Activated naive CD8-positive, alpha-beta T cell treated with anti-CD3 and anti-CD28 coated beads for 36 hours (primary cell): Measurements from ENCODE around the gene AMBRA1. TPM values are rescaled to one million over a fixed set of nuclear protein-coding genes. Genes with fewer than 3 reads are reported as not detected.

Source experiments
- DNase-seq: peaks from one replicate; pipeline ENCODE4 v3.0.0; 2021
- H3K27ac Mint-ChIP-seq: one replicate; pipeline ENCODE4 v1.8.0; 2022; ENCODE audit warnings: mild to moderate bottlenecking, moderate library complexity, mixed read lengths
- H3K27me3 Mint-ChIP-seq: one replicate; pipeline ENCODE4 v1.8.0; 2022; ENCODE audit warnings: mild to moderate bottlenecking, mixed read lengths
- H3K36me3 Mint-ChIP-seq: one replicate; pipeline ENCODE4 v1.8.0; 2021; ENCODE audit warnings: mild to moderate bottlenecking, mixed read lengths
- H3K4me1 Mint-ChIP-seq: one replicate; pipeline ENCODE4 v1.8.0; 2021; ENCODE audit warnings: mixed read lengths
- H3K4me3 Mint-ChIP-seq: one replicate; pipeline ENCODE4 v1.8.0; 2022; ENCODE audit warnings: mild to moderate bottlenecking, moderate library complexity, mixed read lengths
- H3K9me3 Mint-ChIP-seq: one replicate; pipeline ENCODE4 v1.8.0; 2022; ENCODE audit warnings: mixed read lengths
- total RNA-seq, 2 experiments: library from RNA; stranded (reverse); gene quantifications; one replicate each; pipeline ENCODE4 v1.2.3, GENCODE V29; 2021

The AMBRA1 gene
- total RNA-seq, 2 experiments from 2014 or later: 24.6 to 27.2 TPM

GRCh38 chr11:46420513-46420912, 173.3 kb downstream of the AMBRA1 start:
- Mint-ChIP-seq H3K9me3 (no peaks in the 10 kb centered on the region), H3K4me3 (no peak overlapping the region), H3K36me3 (peaks cover 20% of the 10 kb centered on the region), H3K27ac (no peak overlapping the region), H3K4me1 (peaks cover 16% of the 10 kb centered on the region), H3K27me3 (no peaks in the 10 kb centered on the region)
- no peak for DNase-seq

GRCh38 chr11:46418751-46419150, 175.1 kb downstream of the AMBRA1 start:
- Mint-ChIP-seq H3K27me3 (no peaks in the 10 kb centered on the region), H3K9me3 (no peaks in the 10 kb centered on the region), H3K4me1 (peaks cover 34% of the 10 kb centered on the region), H3K36me3 (peaks cover 32% of the 10 kb centered on the region), H3K27ac (no peak overlapping the region), H3K4me3 (no peak overlapping the region)
- no peak for DNase-seq

- Mint-ChIP-seq H3K27ac (no peak overlapping the region), H3K27me3 (no peaks in the 10 kb centered on the region), H3K4me1 (peaks cover 35% of the 10 kb centered on the region), H3K9me3 (no peaks in the 10 kb centered on the region), H3K36me3 (peaks cover 33% of the 10 kb centered on the region), H3K4me3 (no peak overlapping the region)
- no peak for DNase-seq
Observed at GRCh38 chr11:46417711-46418110, 176.1 kb downstream of the AMBRA1 start.

GRCh38 chr11:46414879-46415278, 178.9 kb downstream of the AMBRA1 start:
- Mint-ChIP-seq H3K27me3 (no peaks in the 10 kb centered on the region), H3K36me3 (peaks cover 23% of the 10 kb centered on the region), H3K4me1 (peaks cover 28% of the 10 kb centered on the region), H3K9me3 (no peaks in the 10 kb centered on the region), H3K27ac (no peak overlapping the region), H3K4me3 (no peak overlapping the region)
- DNase-seq: no peak

GRCh38 chr11:46414466-46414796, 179.4 kb downstream of the AMBRA1 start:
- no peaks in the 10 kb centered on the region for H3K27me3 Mint-ChIP-seq
- no peak overlapping the region for H3K27ac Mint-ChIP-seq
- peaks cover 26% of the 10 kb centered on the region for H3K36me3 Mint-ChIP-seq
- H3K4me3 Mint-ChIP-seq: no peak overlapping the region
- DNase-seq: no peak
- H3K9me3 Mint-ChIP-seq: no peaks in the 10 kb centered on the region
- peaks cover 28% of the 10 kb centered on the region for H3K4me1 Mint-ChIP-seq

- Mint-ChIP-seq H3K36me3 (peaks cover 26% of the 10 kb centered on the region), H3K27ac (no peak overlapping the region)
Observed at GRCh38 chr11:46413760-46414465, 179.9 kb downstream of the AMBRA1 start.

GRCh38 chr11:46410021-46410420, 183.8 kb downstream of the AMBRA1 start:
- H3K27me3 Mint-ChIP-seq: no peaks in the 10 kb centered on the region
- H3K9me3 Mint-ChIP-seq: no peaks in the 10 kb centered on the region
- peaks cover 17% of the 10 kb centered on the region for H3K36me3 Mint-ChIP-seq
- no peak overlapping the region for H3K27ac Mint-ChIP-seq
- DNase-seq: no peak
- peaks cover 14% of the 10 kb centered on the region for H3K4me1 Mint-ChIP-seq
- H3K4me3 Mint-ChIP-seq: no peak overlapping the region

More at GRCh38 chr11:46413760-46414465, 179.9 kb downstream of the AMBRA1 start:
- Mint-ChIP-seq H3K4me1 (peaks cover 28% of the 10 kb centered on the region), H3K27me3 (no peaks in the 10 kb centered on the region), H3K4me3 (no peak overlapping the region), H3K9me3 (no peaks in the 10 kb centered on the region)
- DNase-seq: no peak

- Mint-ChIP-seq H3K4me1 (no peaks in the 10 kb centered on the region), H3K4me3 (no peak overlapping the region), H3K27me3 (no peaks in the 10 kb centered on the region), H3K9me3 (no peaks in the 10 kb centered on the region), H3K36me3 (peaks cover 6% of the 10 kb centered on the region), H3K27ac (no peak overlapping the region)
- DNase-seq: no peak
Observed at GRCh38 chr11:46408407-46408986, 185.3 kb downstream of the AMBRA1 start.

GRCh38 chr11:46407635-46408034, 186.2 kb downstream of the AMBRA1 start:
- Mint-ChIP-seq H3K4me3 (no peak overlapping the region), H3K27ac (no peak overlapping the region), H3K36me3 (peaks cover 8% of the 10 kb centered on the region), H3K9me3 (no peaks in the 10 kb centered on the region), H3K4me1 (no peaks in the 10 kb centered on the region), H3K27me3 (no peaks in the 10 kb centered on the region)
- no peak for DNase-seq

- Mint-ChIP-seq H3K4me1 (no peaks in the 10 kb centered on the region), H3K4me3 (no peak overlapping the region), H3K36me3 (peaks cover 4% of the 10 kb centered on the region), H3K9me3 (no peaks in the 10 kb centered on the region), H3K27ac (no peak overlapping the region), H3K27me3 (no peaks in the 10 kb centered on the region)
- DNase-seq: no peak
Observed at GRCh38 chr11:46404476-46405017, 189.3 kb downstream of the AMBRA1 start.

- Mint-ChIP-seq H3K4me3 (no peak overlapping the region), H3K27ac (no peak overlapping the region), H3K9me3 (no peaks in the 10 kb centered on the region), H3K36me3 (peaks cover 4% of the 10 kb centered on the region), H3K27me3 (no peaks in the 10 kb centered on the region), H3K4me1 (no peaks in the 10 kb centered on the region)
- DNase-seq: no peak
Observed at GRCh38 chr11:46402957-46403902, 190.6 kb downstream of the AMBRA1 start.

GRCh38 chr11:46397526-46397925, 196.3 kb downstream of the AMBRA1 start:
- Mint-ChIP-seq H3K36me3 (peaks cover 7% of the 10 kb centered on the region), H3K9me3 (no peaks in the 10 kb centered on the region), H3K27ac (no peak overlapping the region), H3K4me3 (no peak overlapping the region), H3K4me1 (peaks cover 7% of the 10 kb centered on the region), H3K27me3 (peaks cover 12% of the 10 kb centered on the region)
- DNase-seq: no peak

- peaks cover 7% of the 10 kb centered on the region for H3K36me3 Mint-ChIP-seq
- DNase-seq: no peak
- H3K4me3 Mint-ChIP-seq: no peak overlapping the region
- no peaks in the 10 kb centered on the region for H3K9me3 Mint-ChIP-seq
- H3K27me3 Mint-ChIP-seq: peaks cover 35% of the 10 kb centered on the region
- peaks cover 15% of the 10 kb centered on the region for H3K4me1 Mint-ChIP-seq
- no peak overlapping the region for H3K27ac Mint-ChIP-seq
Observed at GRCh38 chr11:46393759-46394158, 200.1 kb downstream of the AMBRA1 start.

GRCh38 chr11:46393231-46393616, 200.6 kb downstream of the AMBRA1 start:
- peaks cover 41% of the 10 kb centered on the region for H3K27me3 Mint-ChIP-seq
- peaks cover 7% of the 10 kb centered on the region for H3K36me3 Mint-ChIP-seq
- H3K4me1 Mint-ChIP-seq: peaks cover 17% of the 10 kb centered on the region
- no peak overlapping the region for H3K27ac Mint-ChIP-seq
- DNase-seq: no peak
- peak overlapping the region; percentile 68 for H3K4me3 Mint-ChIP-seq
- H3K9me3 Mint-ChIP-seq: no peaks in the 10 kb centered on the region
